Activated CD4-positive, alpha-beta memory T cell treated with anti-CD3 and anti-CD28 coated beads, Interleukin-2, amount 10 ng/mL, durations not matched to agents 7 days and 5 days (primary cell): ENCODE results near the gene ZNHIT6. TPM values are rescaled to one million over a fixed set of nuclear protein-coding genes. Genes with fewer than 3 reads are reported as not detected.

ENCODE experiments used
- CTCF ChIA-PET: fragments of 350-600 bp; sonication (Branson Sonifier 250); formaldehyde crosslinking; loops from one replicate; lab custom pipeline; 2021; ENCODE audit warnings: antibody characterized with exemption, inconsistent platforms; lab: Charles Lee
- POLR2A ChIA-PET: fragments of 350-600 bp; sonication (Branson Sonifier 250); formaldehyde crosslinking; loops from one replicate; lab custom pipeline; 2021; ENCODE audit warnings: antibody characterized with exemption; lab: Charles Lee
- DNase-seq: peaks from one replicate; pipeline ENCODE4 v3.0.0-alpha.2; 2020
- H3K27ac Mint-ChIP-seq: one replicate; pipeline ENCODE4 v1.8.0; 2021; ENCODE audit warnings: mild to moderate bottlenecking, mixed read lengths
- H3K27me3 Mint-ChIP-seq: one replicate; pipeline ENCODE4 v1.8.0; 2021; ENCODE audit warnings: mixed read lengths
- H3K36me3 Mint-ChIP-seq: one replicate; pipeline ENCODE4 v1.8.0; 2021; ENCODE audit warnings: low read depth, mixed read lengths
- H3K4me1 Mint-ChIP-seq: one replicate; pipeline ENCODE4 v1.8.0; 2021; ENCODE audit warnings: mixed read lengths
- H3K4me3 Mint-ChIP-seq: one replicate; pipeline ENCODE4 v1.8.0; 2021; ENCODE audit warnings: mild to moderate bottlenecking, mixed read lengths
- H3K9me3 Mint-ChIP-seq: one replicate; pipeline ENCODE4 v1.8.0; 2021; ENCODE audit warnings: mixed read lengths
- total RNA-seq, 2 experiments: library from RNA; stranded (reverse); gene quantifications; one replicate each; pipeline ENCODE4 v1.2.3, GENCODE V29; 2021

The ZNHIT6 gene
- total RNA-seq, 2 experiments from 2014 or later, result 11.5 to 14.0 TPM

DNA sequence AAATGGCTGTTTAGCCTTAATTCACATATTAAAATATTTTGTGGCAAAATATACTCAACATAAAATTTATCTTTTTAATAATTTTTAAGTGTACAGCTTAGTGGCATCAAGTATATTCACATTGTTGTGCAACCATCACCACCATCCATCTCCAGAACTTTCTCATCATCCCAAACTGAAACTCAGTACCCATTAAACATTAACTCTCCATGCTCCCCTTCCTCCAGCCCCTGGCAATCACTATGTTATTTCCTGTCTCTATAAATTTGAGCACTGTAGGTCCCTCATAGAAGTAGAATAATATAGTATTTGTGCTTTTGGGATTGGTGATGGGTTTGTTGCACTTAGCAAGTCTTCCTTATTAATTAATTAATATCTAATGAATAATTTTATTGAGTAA is 98.3 kb downstream of the ZNHIT6 start:
- no peak for DNase-seq
- Mint-ChIP-seq H3K4me3 (no peak overlapping the region), H3K36me3 (no peaks in the 10 kb centered on the region), H3K27ac (no peak overlapping the region), H3K4me1 (no peaks in the 10 kb centered on the region), H3K27me3 (no peaks in the 10 kb centered on the region), H3K9me3 (no peaks in the 10 kb centered on the region)
- ChIA-PET CTCF (no interaction called here), POLR2A (no interaction called here)

DNA sequence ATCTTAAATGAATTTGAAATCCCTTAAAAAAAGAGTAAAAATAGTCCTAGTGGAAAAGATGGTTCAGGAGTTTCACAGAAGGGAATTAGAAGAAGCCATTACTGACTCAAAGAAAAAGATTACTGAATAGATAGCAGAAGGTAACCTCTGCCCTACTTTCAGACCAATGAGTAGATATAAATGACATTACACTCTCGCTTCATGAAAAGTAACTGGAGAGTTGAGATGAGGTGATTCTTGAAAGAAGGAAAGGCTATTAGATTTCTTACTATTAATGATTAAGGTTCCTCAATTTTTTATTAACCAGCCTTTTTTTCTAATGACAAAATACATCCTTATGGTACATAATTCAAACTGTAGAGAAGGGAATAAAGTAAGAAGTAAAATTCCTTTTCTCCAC is 99.4 kb downstream of the ZNHIT6 start:
- Mint-ChIP-seq H3K27me3 (no peaks in the 10 kb centered on the region), H3K27ac (no peak overlapping the region), H3K4me3 (no peak overlapping the region), H3K36me3 (no peaks in the 10 kb centered on the region), H3K4me1 (no peaks in the 10 kb centered on the region), H3K9me3 (no peaks in the 10 kb centered on the region)
- POLR2A ChIA-PET, result no interaction called here
- CTCF ChIA-PET, result no interaction called here
- no peak for DNase-seq

DNA sequence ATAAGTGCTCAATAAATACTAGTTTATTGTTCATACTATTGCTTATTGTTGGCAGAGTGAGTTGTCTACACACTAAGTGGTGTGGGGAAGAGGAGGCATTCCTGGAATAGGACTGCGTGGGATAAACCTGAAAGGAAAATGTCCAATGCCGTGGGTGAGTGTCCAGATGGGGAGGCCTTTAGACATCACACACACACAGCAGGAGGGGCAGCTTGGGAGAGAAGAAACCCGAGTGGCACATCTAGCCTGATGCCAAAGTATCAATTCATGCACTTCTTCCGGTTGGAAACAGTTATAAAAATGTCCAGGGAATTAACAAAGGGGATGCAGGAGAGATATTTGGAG is 100.3 kb downstream of the ZNHIT6 start:
- H3K27ac Mint-ChIP-seq, result no peak overlapping the region
- no peak for DNase-seq
- no peaks in the 10 kb centered on the region for H3K4me1 Mint-ChIP-seq
- ChIA-PET CTCF (no interaction called here), POLR2A (no interaction called here)
- H3K4me3 Mint-ChIP-seq, result no peak overlapping the region
- no peaks in the 10 kb centered on the region for H3K36me3 Mint-ChIP-seq
- no peaks in the 10 kb centered on the region for H3K27me3 Mint-ChIP-seq
- H3K9me3 Mint-ChIP-seq, result no peaks in the 10 kb centered on the region

DNA sequence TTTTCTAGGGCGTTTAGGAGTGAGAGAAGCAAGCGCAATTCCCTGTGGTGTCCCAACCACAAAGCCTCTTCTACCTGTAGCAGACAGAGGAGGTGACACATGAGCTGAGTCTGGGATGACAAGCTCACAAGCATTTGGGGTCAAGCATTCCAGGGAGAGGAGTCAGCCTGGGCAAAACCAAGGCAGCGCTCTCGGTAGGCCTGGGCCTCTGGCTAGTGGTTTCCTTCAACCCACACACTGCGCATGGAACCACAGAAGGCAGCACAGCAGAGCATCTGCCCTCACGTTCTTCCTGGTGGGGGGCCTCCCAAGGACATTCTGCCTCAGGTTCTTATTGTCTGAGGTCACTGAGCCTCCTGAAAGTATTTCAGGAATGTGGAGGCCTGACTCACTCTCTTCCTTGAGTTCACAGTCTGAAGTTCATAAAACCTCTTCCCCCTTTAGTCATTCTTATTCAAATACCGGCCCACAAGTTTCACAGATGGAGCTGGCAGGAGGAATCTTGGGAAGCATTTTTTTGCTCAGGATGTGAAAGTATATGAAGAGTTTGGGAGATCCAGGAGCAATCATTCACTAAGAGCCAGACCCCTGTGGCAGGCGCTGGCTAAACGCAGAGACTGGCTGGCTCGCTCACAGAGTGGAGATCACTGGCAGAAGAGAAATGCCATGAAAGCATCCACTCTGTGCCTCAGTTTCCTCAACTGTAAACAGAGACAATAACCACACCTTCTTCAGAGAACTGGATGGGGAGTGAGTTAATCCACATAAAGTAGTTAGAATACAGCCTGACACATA is 100.9 kb downstream of the ZNHIT6 start:
- Mint-ChIP-seq H3K27ac (no peak overlapping the region), H3K4me1 (no peaks in the 10 kb centered on the region), H3K27me3 (no peaks in the 10 kb centered on the region), H3K4me3 (no peak overlapping the region), H3K36me3 (no peaks in the 10 kb centered on the region), H3K9me3 (no peaks in the 10 kb centered on the region)
- POLR2A ChIA-PET, result no interaction called here
- DNase-seq, result no peak
- CTCF ChIA-PET, result no interaction called here

DNA sequence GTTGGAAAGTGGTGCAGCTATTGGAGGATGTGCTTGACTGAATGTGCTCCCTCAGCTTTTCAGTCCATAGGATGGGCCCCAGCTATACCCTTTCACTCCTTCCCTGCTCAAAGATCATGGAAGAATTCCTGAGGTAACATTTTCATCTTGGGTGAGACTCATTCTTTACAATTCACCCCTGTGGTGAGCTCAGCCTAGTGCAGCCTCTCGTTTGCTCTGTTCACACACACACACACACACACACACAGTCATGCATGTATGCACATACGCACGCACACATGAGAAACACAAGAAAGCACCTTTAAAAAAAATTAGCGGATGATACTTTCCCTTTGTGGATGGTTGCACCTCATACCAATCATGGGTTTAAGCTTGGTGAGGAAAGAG is 101.8 kb downstream of the ZNHIT6 start:
- Mint-ChIP-seq H3K27me3 (no peaks in the 10 kb centered on the region), H3K4me3 (no peak overlapping the region), H3K9me3 (no peaks in the 10 kb centered on the region), H3K27ac (no peak overlapping the region), H3K4me1 (no peaks in the 10 kb centered on the region), H3K36me3 (no peaks in the 10 kb centered on the region)
- CTCF ChIA-PET, result no interaction called here
- DNase-seq, result no peak
- POLR2A ChIA-PET, result no interaction called here

DNA sequence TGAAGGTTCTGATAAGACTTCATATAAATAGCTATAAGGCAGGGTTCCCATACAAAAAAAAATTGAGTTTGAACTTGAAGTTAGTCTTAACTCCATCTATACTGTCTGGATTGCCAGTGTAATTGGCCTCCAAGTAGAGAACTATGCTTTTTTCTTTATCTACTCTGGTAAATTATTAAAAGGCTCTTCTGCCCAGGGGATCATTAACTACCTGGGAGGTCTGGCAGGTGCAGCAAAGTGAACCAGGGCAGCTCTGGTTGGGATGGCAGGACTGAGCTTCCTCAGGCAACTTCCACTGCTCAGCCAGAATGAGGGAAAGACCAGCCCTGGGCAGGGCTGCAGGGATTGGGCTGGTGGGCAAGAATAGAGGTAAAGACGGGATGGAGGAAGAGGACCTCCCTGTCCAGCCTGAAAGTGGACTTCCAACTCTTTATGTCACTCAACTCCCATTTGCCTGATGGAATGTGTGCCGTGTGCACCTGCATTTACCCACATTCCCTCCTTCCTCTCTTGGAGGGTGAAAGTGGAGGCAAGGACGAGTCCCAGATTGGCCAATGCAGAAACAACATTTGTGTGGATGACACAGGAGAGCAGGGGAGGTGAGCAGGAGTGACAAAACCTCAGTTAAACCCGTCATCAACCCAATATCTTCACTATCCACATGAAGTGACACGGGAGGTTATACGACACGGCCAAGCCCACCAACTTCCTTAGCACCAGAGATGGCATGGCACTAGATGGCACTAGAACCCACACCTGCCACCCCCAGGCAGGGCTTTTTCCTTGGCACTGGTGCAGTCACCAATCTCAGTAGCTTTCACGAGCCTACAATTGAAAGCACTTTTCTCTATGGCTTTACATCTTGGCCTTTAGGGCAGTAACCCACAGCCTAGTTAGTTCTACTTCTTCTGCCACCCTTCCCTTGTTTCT is 102.5 kb downstream of the ZNHIT6 start:
- Mint-ChIP-seq H3K27ac (no peak overlapping the region), H3K36me3 (no peaks in the 10 kb centered on the region), H3K9me3 (no peaks in the 10 kb centered on the region), H3K27me3 (no peaks in the 10 kb centered on the region), H3K4me1 (no peaks in the 10 kb centered on the region), H3K4me3 (no peak overlapping the region)
- CTCF ChIA-PET, result no interaction called here
- POLR2A ChIA-PET, result no interaction called here
- DNase-seq, result no peak

DNA sequence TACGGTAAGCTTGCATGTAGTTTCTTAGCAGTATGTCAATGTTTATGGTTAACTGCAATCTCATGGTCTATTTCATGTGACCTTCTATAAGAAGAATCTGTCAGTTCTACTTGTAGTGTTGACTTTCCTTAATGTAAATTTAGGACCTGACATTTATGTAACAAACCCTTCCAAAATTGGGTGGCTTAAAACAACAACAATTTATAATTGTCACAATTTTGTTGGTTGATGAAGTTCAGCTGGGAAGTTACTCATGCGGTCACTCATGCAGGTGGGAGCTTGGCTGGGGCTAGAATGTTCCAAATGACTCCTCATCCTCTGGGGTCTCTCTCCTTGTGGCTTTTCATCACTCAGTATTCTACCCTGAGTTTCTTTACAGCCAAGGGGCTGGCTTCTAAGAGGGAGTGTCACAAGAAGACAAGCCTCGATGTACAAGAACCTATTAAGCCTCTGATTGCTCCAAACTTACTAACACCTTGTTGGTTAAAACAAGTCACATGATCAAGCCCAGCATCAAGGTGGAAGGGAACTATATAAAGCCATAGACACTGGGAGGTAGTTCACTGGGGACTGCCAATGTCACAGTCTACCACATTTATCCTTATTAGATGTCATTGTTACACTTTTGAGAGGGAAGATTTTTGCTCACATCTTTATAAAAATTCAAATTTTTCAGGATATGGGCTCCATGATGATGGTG is 103.8 kb downstream of the ZNHIT6 start:
- Mint-ChIP-seq H3K9me3 (no peaks in the 10 kb centered on the region), H3K36me3 (no peaks in the 10 kb centered on the region), H3K4me3 (no peak overlapping the region), H3K27ac (no peak overlapping the region), H3K27me3 (no peaks in the 10 kb centered on the region), H3K4me1 (no peaks in the 10 kb centered on the region)
- POLR2A ChIA-PET, result no interaction called here
- CTCF ChIA-PET, result no interaction called here
- no peak for DNase-seq

DNA sequence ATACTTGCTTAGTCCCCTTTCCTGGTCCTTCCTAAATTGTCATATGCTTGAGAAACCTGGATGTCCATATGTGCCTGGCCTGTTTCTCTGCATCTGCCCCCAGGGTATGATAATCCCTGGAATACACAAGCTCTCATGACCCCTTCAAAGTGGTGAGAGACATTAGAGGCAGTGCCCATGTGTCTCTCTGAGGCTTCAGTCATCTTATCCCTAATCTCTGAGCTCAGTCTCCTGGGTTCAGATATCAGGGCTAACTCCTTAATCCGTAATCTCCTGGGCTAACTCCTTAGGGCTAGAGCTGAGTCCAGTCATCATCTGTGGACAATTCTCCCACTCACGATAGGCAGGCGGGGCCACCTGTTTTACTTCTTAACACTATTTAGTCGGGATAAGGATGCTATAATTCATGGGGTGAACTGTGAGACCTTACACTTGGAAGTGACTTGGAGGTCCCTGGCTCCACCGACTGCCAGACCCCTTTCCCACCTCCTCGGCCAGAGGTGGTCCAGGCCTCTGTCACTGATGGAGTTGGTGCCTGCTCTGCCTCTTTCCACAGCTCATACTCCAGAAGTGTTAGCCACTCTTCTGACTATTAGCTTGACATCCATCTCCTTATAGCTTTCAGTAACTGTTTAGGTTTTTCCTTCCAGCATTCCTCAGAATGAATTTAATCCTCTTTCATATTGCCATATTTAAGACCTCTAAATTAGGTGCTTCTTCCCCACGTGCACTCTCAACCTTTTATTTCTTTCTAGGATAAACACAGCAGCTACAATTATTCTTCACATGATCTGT is 105.0 kb downstream of the ZNHIT6 start:
- Mint-ChIP-seq H3K4me1 (no peaks in the 10 kb centered on the region), H3K36me3 (no peaks in the 10 kb centered on the region), H3K27me3 (no peaks in the 10 kb centered on the region), H3K27ac (no peak overlapping the region), H3K9me3 (no peaks in the 10 kb centered on the region), H3K4me3 (no peak overlapping the region)
- DNase-seq, result no peak
- ChIA-PET POLR2A (no interaction called here), CTCF (no interaction called here)

DNA sequence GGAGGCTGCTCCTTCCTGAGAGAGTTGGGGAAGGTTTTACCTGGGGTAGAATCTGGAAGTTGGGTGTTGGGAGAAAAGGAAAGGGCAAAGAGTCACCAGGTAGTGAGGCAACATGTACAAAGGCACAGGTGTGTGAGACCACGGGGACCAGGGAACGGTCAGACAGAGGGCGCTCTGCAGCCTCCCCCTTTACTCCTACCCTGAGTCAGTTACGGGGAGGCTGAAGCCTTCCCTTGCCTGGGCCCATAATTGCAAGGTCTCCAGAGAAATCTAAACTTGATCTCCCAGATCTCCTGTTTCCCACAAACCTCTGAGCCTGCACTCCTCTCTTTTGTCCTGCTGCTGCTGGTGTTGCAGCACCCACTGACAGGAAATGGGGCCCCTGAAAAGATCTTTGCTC is 105.7 kb downstream of the ZNHIT6 start:
- Mint-ChIP-seq H3K27me3 (no peaks in the 10 kb centered on the region), H3K36me3 (no peaks in the 10 kb centered on the region), H3K4me1 (no peaks in the 10 kb centered on the region), H3K9me3 (no peaks in the 10 kb centered on the region), H3K27ac (no peak overlapping the region), H3K4me3 (no peak overlapping the region)
- DNase-seq, result no peak
- CTCF ChIA-PET, result no interaction called here
- POLR2A ChIA-PET, result no interaction called here

DNA sequence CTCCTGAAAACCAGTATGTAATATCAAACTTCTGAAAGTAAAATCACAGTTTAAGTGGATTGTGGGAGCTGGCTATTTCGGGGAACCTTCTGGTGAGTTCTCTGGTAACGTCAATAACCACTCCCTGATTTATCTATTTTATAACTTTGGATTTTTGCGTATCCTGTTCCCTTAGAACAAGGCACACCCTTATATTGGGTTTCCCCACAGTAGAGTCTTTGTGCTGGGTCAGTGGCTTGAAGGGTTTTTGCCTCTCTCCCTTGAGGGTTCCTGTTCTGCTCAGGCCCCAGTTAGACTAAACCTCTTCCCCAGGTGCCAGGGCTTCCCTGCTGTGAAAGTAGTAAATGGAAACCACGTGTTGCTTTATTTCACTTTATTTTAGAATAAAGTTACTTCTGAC is 106.3 kb downstream of the ZNHIT6 start:
- H3K9me3 Mint-ChIP-seq, result no peaks in the 10 kb centered on the region
- POLR2A ChIA-PET, result no interaction called here
- no peaks in the 10 kb centered on the region for H3K36me3 Mint-ChIP-seq
- H3K4me1 Mint-ChIP-seq, result no peaks in the 10 kb centered on the region
- H3K27ac Mint-ChIP-seq, result no peak overlapping the region
- H3K4me3 Mint-ChIP-seq, result no peak overlapping the region
- DNase-seq, result no peak
- no peaks in the 10 kb centered on the region for H3K27me3 Mint-ChIP-seq
- CTCF ChIA-PET, result no interaction called here

DNA sequence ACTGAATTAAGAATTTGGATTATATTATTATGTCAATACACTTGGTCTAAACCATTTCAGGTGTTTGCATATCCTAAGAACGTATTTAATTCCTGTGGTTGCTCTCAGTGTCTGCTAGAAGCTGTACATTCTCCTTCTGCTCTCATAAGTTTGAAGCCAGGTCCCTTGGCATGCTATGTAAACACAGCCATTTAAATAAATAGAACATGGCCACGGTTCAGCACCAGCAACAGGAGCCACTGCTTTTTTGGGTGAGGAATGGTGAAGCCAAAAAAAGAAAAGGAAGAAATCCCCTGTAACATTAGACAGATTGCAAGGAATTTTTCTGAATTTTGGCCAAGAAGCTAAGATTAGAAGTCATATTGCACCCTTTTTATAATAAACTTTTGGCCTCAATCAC is 108.6 kb downstream of the ZNHIT6 start:
- Mint-ChIP-seq H3K4me1 (no peaks in the 10 kb centered on the region), H3K9me3 (no peaks in the 10 kb centered on the region), H3K27me3 (no peaks in the 10 kb centered on the region), H3K36me3 (no peaks in the 10 kb centered on the region), H3K4me3 (no peak overlapping the region), H3K27ac (no peak overlapping the region)
- ChIA-PET CTCF (interaction anchor here (1.3 kb wide), 1 partner anchor 19 kb away, joined by 5 read pairs; the partner anchor contains the start of gene CCN1), POLR2A (no interaction called here)
- no peak for DNase-seq
